GM19193 (cell line): ENCODE measurements around the gene C1R.

Experiments
- POLR2A ChIP-seq: IDR thresholded peaks from 4 replicates; pipeline ENCODE4 v1.6.1; 2011; ENCODE audit not compliant: insufficient read depth, insufficient read length; ENCODE audit errors: extremely low read depth

The C1R gene

GRCh38 chr12:7092229-7092985 lies at the start of gene C1R:
Gene C1R (minus strand): TSS chr12:7092445. CDS start chr12:7092388, 57 bp downstream.
- TF ChIP-seq POLR2A = peak; percentile 19

- TF ChIP-seq POLR2A = no peak
Observed at GRCh38 chr12:7141351-7142005, 49.2 kb upstream of the C1R start.

GRCh38 chr12:7139200-7139599 lies 47.0 kb upstream of the C1R start:
- TF ChIP-seq POLR2A = no peak

GRCh38 chr12:7137908-7138307 lies 45.7 kb upstream of the C1R start:
- TF ChIP-seq POLR2A = no peak

- TF ChIP-seq POLR2A = no peak
Observed at GRCh38 chr12:7136676-7137075, 44.4 kb upstream of the C1R start.

DNA sequence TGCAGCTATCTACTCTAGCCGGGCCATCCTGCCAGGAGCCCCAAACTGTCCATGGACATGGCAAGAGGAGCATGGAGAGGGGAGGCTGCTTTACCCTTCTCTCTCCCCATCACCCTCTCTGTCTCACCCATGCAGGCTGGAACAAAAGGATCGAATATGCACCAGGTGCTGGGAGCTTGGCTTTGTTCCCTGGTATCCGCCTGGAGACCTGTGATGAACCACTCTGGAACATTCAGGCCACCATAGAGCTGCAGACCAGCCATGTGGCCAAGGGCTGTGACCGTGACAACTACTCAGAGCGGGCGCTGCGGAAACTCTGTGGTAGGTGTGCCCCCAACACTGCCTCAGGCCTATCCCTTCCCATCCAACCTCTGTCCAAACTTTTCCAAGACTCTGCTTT lies 43.8 kb upstream of the C1R start:
- TF ChIP-seq POLR2A = no peak

DNA sequence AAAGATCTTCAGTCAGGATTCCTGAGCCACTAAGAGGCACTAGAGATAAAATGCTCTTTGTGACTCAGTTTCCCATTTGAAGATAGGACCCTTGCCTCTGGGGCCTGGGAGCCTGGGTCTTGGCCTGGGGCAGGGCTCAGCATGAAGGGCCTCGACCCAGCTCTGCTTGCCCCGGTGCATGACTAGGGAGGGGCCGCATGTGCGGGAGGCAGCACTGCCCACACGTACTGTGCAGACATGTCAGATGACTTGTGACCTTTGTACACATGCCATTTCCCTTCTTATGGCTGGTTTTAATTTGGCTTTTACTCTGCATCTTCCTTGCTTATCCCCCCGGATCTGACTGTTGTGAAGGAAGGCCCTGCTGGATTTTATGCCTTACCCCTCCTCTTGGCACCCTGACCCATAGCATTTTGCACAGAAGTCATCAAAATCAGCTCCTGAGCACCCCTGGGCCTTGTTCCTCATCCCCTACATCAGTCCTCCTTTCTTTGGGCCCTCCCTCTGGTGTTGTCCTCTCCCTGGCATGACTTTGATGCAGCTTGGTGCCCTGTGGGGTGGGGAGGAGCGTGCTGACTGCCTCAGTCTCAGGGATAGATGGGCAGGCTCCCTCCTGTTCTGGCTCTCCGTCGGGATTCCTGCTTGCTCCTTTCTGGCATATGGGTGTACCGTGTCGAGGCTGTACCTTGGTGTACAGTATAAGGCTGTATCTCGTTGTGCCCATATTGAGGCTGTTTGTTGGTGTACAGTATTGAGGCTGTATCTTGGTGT lies 42.3 kb upstream of the C1R start:
- TF ChIP-seq POLR2A = peak; percentile 16

- peak; percentile 34 for TF ChIP-seq POLR2A
Observed at GRCh38 chr12:7131502-7131866, 39.2 kb upstream of the C1R start.

- TF ChIP-seq POLR2A = no peak
Observed at GRCh38 chr12:7130701-7131501, 38.7 kb upstream of the C1R start.

GRCh38 chr12:7129872-7130691 lies 37.8 kb upstream of the C1R start, which contains the start of gene CLSTN3:
Gene CLSTN3 (plus strand): TSS chr12:7130371. CDS start chr12:7130649, 278 bp downstream.
- TF ChIP-seq POLR2A = peak; percentile 45

DNA sequence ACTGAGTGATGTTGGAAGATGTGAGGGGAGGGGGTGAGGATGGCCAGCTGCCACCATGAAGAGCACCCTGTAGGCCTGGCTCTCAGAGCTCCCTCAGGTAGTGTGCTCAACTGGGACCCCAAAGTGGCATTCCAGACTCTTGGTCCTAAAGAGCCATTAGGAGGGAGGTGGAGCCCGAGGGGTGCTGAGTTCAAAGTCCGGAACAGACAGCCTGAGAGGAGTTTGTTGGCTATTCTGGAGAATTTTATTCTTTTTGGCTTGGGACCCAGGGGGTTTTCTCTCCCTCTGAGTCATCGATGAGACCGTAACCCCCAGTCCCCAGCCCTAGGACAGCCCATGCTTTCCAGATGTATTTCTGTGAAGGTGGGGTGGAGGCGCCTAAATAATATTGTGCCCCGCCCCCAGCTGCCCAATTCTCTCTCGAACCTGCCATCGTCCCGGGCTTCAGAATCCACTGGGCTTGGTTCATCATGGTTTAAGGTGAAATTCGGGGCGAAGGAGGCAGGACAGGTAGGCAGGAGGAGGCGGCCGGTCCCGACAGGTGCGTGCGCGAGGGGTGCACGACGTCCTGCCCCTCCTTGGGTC lies 37.1 kb upstream of the C1R start:
- TF ChIP-seq POLR2A = no peak

DNA sequence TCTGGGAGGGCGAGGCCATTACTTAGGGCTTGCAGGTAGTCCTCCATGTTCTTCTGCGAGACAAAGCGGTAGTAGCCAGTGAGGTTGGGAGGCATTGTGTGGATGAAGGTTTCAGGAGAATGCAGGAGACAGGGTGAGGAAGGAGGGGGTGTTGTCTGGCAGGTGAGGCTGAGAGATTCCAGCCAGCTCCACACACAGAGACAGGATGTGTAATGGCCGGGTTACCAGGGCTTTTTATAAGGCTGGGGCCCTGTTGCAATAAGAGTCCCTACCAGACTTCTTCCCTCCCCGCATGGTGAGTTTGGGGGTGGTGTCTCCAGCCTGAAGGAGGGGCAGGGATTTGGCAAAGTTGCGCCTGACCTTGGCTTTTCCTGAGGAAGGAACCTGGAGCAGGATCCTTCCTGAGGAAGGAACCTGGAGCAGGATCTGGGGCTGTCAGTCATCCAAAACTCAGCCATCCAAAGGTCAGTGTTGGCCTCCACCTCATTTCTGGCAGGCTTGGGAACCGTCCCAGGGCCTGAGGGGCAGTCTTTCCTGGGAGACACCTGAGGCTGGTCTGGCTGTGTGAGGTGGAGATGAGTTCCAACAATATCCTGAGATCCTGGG lies 36.5 kb upstream of the C1R start, which contains the start of gene RBP5:
Gene RBP5, minus strand, starts transcription at position 209 of the 606 bp plus-strand sequence. Its CDS starts 114 bp downstream, at position 95.
- TF ChIP-seq POLR2A = no peak
